SU-DHL-6 (cell line): ENCODE data around the gene C16orf54.
"Not testable (repeated sequence)": the region's sequence is repeated elsewhere in the genome, so short reads cannot be mapped to it uniquely, and the experiment has no call there.

ENCODE experiments used
- H2AFZ ChIP-seq: fragments of 200-600 bp; sonication (generic); 2 replicates; pipeline ENCODE4 v1.6.1; 2014; ENCODE audit warnings: low read depth, mild to moderate bottlenecking, moderate library complexity, mixed read lengths, antibody characterized with exemption, low read length; ENCODE audit not compliant: severe bottlenecking
- H3F3A ChIP-seq: fragments of 200-600 bp; shearing (Covaris generic); 2 replicates; pipeline ENCODE4 v1.6.0; 2016; ENCODE audit warnings: antibody characterized with exemption, mild to moderate bottlenecking; ENCODE audit not compliant: insufficient read depth
- H3K27ac ChIP-seq: fragments of 200-600 bp; sonication (generic); 2 replicates; pipeline ENCODE4 v1.5.1; 2016; ENCODE audit warnings: low read depth, mild to moderate bottlenecking, low read length, moderate library complexity, mixed read lengths
- H3K27me3 ChIP-seq: fragments of 200-600 bp; sonication (generic), shearing (Covaris generic); 2 replicates; pipeline ENCODE4 v1.6.0; 2014; ENCODE audit warnings: mild to moderate bottlenecking, low read length
- H3K36me3 ChIP-seq: fragments of 200-600 bp; sonication (generic); 2 replicates; pipeline ENCODE4 v1.6.1; 2014; ENCODE audit warnings: mild to moderate bottlenecking, low read length, mixed read lengths
- H3K4me2 ChIP-seq: fragments of 300-600, 200-600 bp; shearing (Covaris generic), sonication (generic); 2 replicates; pipeline ENCODE4 v1.6.0; 2014; ENCODE audit warnings: low read length, low read depth, mild to moderate bottlenecking; ENCODE audit not compliant: poor library complexity, severe bottlenecking
- H3K4me3 ChIP-seq: fragments of 200-600 bp; sonication (generic); 2 replicates; pipeline ENCODE4 v1.5.1; 2014; ENCODE audit warnings: antibody characterized with exemption, low read length, mild to moderate bottlenecking, mixed read lengths; ENCODE audit not compliant: insufficient read depth, poor library complexity, severe bottlenecking
- H3K79me2 ChIP-seq: fragments of 200-600 bp; sonication (generic); 2 replicates; pipeline ENCODE4 v1.6.1; 2014; ENCODE audit warnings: mild to moderate bottlenecking, low read length, moderate library complexity; ENCODE audit not compliant: insufficient read depth
- H3K9ac ChIP-seq: fragments of 200-600 bp; sonication (generic); 2 replicates; pipeline ENCODE4 v1.7.0; 2014; ENCODE audit warnings: mild to moderate bottlenecking, low read length
- H3K9me2 ChIP-seq: fragments of 200-600 bp; sonication (generic); replicated peaks from 2 replicates; pipeline ENCODE4 v1.6.1; 2014; ENCODE audit warnings: low read length; ENCODE audit not compliant: insufficient read depth
- H3K9me3 ChIP-seq: fragments of 200-600 bp; sonication (generic); 2 replicates; pipeline ENCODE4 v1.6.1; 2014; ENCODE audit warnings: low read length, mixed read lengths; ENCODE audit not compliant: insufficient read depth
- H4K20me1 ChIP-seq: fragments of 200-600 bp; sonication (generic); 2 replicates; pipeline ENCODE4 v1.6.1; 2014; ENCODE audit warnings: low read depth, mild to moderate bottlenecking, antibody characterized with exemption, low read length, moderate library complexity, mixed read lengths
- EZH2phosphoT487 ChIP-seq: fragments of 200-600 bp; sonication (generic), shearing (Covaris generic); conservative IDR thresholded peaks from 2 replicates; pipeline ENCODE4 v1.6.1; 2018; ENCODE audit warnings: mild to moderate bottlenecking, antibody characterized with exemption, low read length, moderate library complexity, mixed read lengths
- TF ChIP-seq, protein P1 (sequence below): fragments of 200-600 bp; sonication (generic); IDR thresholded peaks from one replicate; pipeline ENCODE4 v1.5.1; 2017; ENCODE audit warnings: antibody characterized with exemption, mild to moderate bottlenecking, low read length, moderate library complexity; ENCODE audit not compliant: insufficient read depth, poor library complexity, severe bottlenecking

C16orf54 gene

DNA sequence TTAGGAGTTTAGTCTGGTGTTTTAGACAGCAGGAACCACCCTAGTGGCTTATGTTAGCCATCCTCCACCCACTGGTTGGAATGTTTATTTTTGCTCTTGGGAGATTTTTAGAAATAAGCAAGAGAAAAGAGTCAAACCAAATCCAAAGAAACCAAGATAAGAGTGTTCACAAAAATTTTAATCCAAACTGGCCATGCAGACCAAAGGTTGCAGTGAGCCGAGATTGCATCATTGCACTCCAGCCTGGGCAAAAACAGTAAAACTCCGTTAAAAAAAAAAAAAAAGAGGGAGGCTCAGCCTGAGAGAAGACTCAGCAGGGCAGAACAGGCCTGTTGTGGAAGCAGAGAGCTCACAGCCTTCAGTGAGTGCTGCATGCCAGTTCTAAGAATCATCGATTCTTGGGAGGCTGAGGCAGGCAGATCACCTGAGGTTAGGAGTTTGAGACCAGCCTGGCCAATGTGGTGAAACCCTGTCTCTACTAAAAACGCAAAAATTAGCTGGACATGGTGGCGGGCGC, 12.2 kb upstream of the C16orf54 start:
- Histone ChIP-seq H3K27ac (no peak overlapping the region), H3K9me3 (no peaks in the 10 kb centered on the region), H3K79me2 (no peaks in the 10 kb centered on the region), H3K4me2 (no peak overlapping the region), H3K27me3 (no peaks in the 10 kb centered on the region), H3K9me2 (no peaks in the 10 kb centered on the region), H2AFZ (no peak overlapping the region), H3K9ac (no peak overlapping the region), H4K20me1 (no peaks in the 10 kb centered on the region), H3K4me3 (no peak overlapping the region), H3F3A (no peaks in the 10 kb centered on the region), H3K36me3 (no peaks in the 10 kb centered on the region)
- no peak for TF ChIP-seq EZH2phosphoT487
- TF ChIP-seq, protein P1, sequence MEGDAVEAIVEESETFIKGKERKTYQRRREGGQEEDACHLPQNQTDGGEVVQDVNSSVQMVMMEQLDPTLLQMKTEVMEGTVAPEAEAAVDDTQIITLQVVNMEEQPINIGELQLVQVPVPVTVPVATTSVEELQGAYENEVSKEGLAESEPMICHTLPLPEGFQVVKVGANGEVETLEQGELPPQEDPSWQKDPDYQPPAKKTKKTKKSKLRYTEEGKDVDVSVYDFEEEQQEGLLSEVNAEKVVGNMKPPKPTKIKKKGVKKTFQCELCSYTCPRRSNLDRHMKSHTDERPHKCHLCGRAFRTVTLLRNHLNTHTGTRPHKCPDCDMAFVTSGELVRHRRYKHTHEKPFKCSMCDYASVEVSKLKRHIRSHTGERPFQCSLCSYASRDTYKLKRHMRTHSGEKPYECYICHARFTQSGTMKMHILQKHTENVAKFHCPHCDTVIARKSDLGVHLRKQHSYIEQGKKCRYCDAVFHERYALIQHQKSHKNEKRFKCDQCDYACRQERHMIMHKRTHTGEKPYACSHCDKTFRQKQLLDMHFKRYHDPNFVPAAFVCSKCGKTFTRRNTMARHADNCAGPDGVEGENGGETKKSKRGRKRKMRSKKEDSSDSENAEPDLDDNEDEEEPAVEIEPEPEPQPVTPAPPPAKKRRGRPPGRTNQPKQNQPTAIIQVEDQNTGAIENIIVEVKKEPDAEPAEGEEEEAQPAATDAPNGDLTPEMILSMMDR: no peak

DNA sequence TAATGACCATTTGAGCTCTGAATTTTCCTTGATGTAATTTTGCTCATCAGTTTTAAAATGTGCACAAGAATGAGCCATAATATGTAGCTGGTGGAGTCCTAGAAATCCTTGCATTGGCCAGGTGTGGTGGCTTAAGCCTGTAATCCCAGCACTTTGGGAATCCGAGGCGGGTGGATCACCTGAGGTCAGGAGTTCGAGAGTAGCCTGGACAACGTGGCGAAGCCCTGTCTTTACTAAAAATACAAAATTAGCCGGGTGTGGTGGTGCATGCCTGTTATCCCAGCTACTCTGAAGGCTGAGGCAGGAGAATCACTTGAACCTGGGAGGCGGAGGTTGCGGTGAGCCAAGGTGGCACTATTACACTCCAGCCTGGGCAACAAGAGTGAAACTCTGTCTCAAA, 11.3 kb upstream of the C16orf54 start:
- H3K9ac ChIP-seq, H3K36me3 ChIP-seq, H3K27ac ChIP-seq, H3K9me3 ChIP-seq, H2AFZ ChIP-seq, H3K4me3 ChIP-seq, H3K79me2 ChIP-seq, H4K20me1 ChIP-seq, H3F3A ChIP-seq, H3K27me3 ChIP-seq, H3K4me2 ChIP-seq, H3K9me2 ChIP-seq: not testable (repeated sequence)

DNA sequence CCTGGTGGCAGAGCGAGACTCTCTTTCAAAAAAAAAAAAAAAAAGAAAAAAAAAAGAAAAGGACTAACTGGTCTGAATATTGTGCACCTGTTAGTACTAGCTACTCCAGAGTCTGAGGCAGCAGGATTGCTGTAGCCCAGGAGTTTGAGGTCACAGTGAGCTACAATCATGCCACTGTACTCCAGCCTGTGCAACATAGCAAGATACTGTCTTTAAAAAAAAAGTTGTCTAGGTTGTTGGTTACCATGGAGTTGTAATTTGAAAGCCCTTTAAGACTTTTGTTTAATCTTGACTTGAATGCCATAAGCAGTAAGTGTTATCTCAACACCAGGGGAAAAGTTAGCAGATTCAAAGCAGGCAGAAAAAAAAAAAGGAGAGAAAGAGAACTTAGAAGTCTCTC, 10.9 kb upstream of the C16orf54 start:
- H3K27me3 ChIP-seq: no peaks in the 10 kb centered on the region
- H3K36me3 ChIP-seq: no peaks in the 10 kb centered on the region
- H3K9ac ChIP-seq: no peak overlapping the region
- no peaks in the 10 kb centered on the region for H3K79me2 ChIP-seq
- no peaks in the 10 kb centered on the region for H3K9me2 ChIP-seq
- TF ChIP-seq, protein P1: no peak
- no peak for TF ChIP-seq EZH2phosphoT487
- H3F3A ChIP-seq: no peaks in the 10 kb centered on the region
- H3K4me3 ChIP-seq: no peak overlapping the region
- H2AFZ ChIP-seq: no peak overlapping the region
- H3K27ac ChIP-seq: no peak overlapping the region
- no peaks in the 10 kb centered on the region for H4K20me1 ChIP-seq
- H3K4me2 ChIP-seq: no peak overlapping the region
- H3K9me3 ChIP-seq: no peaks in the 10 kb centered on the region

DNA sequence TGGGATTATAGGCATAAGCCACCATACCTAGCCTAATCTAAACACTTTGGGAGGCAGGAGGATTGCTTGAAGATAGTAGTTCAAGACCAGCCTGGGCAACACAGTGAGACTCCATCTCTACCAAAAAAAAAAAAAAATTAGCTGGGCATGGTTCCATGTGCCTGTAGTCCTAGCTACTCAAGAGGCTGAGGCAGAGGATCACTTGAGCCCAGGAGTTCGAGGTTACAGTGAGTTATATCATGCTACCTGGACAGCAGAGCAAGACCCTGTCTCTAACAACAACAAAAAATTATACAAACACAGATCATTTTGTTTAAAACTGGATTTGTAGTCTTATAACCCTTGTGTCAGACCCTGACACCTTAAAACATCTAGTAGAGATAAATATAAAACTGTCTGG, 7.7 kb upstream of the C16orf54 start:
- no peaks in the 10 kb centered on the region for H3K36me3 ChIP-seq
- TF ChIP-seq, protein P1: no peak
- TF ChIP-seq EZH2phosphoT487: no peak
- no peaks in the 10 kb centered on the region for H3K9me2 ChIP-seq
- no peak overlapping the region for H3K27ac ChIP-seq
- H3K9ac ChIP-seq: no peak overlapping the region
- H3K4me3 ChIP-seq: no peak overlapping the region
- no peaks in the 10 kb centered on the region for H3K79me2 ChIP-seq
- no peak overlapping the region for H3K4me2 ChIP-seq
- no peak overlapping the region for H2AFZ ChIP-seq
- H4K20me1 ChIP-seq: no peaks in the 10 kb centered on the region
- no peaks in the 10 kb centered on the region for H3K27me3 ChIP-seq
- no peaks in the 10 kb centered on the region for H3F3A ChIP-seq
- H3K9me3 ChIP-seq: no peaks in the 10 kb centered on the region

DNA sequence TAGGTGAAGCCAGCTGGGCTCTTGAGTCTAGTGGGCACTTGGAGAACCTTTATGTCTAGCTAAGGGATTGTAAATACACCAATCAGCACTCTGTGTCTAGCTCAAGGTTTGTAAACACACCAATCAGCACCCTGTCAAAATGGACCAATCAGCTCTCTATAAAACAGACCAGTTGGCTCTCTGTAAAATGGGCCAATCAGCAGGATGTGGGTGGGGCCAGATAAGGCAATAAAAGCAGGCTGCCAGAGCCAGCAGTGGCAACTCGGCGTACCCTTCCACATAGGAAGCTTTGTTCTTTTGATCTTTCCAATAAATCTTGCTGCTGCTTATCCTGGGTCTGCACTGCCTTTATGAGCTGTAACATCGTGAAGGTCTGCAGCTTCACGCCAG, 3.0 kb upstream of the C16orf54 start:
- H3K27ac ChIP-seq, H4K20me1 ChIP-seq, H3F3A ChIP-seq, H3K27me3 ChIP-seq, H3K9me3 ChIP-seq, H2AFZ ChIP-seq, H3K79me2 ChIP-seq, H3K9ac ChIP-seq, H3K4me2 ChIP-seq, H3K36me3 ChIP-seq, H3K4me3 ChIP-seq, H3K9me2 ChIP-seq: not testable (repeated sequence)
